Measurements from ENCODE around the gene EPB41.

GRCh38 chr1:29129916-29130315 is 215.5 kb downstream of the EPB41 start:
- no peak for TF ChIP-seq CTCF (IDR thresholded peaks at IDR 0.05; ENCODE audit: low read depth, low read length)
- TF ChIP-seq POLR2A (IDR thresholded peaks at IDR 0.05; ENCODE audit: extremely low read depth, insufficient read length) = no peak
- TF ChIP-seq MYC (IDR thresholded peaks at IDR 0.05; ENCODE audit: low read depth, low read length) = no peak
- TF ChIP-seq MAX (IDR thresholded peaks at IDR 0.05; ENCODE audit: low read depth, low read length) = no peak
